Upper lobe of left lung (tissue), 4 donors: ENCODE data around the gene SMIM44.
A peak's percentile ranks its signal among the peaks of the same experiment; 100 is the strongest.

Experiments used
- CTCF ChIP-seq, 6 experiments: fragments of 450-650 bp in 4 of 6; fragments of 200-600 bp in 2 of 6; sonication (generic) in 2 of 6; IDR thresholded peaks; one replicate each; pipeline ENCODE4 v1.5.1; 2016 to 2019; ENCODE audit warnings: antibody characterized with exemption in 6 of 6
- EP300 ChIP-seq, 4 donors: sonication (generic); formaldehyde crosslinking; IDR thresholded peaks; one replicate each; pipeline ENCODE4 v1.5.1; 2017; ENCODE audit warnings: antibody characterized with exemption in 4 of 4, control low read depth in 2 of 4
- POLR2A ChIP-seq, 4 donors: fragments of 450-650 bp; IDR thresholded peaks; one replicate each; pipeline ENCODE4 v1.5.1; 2016 to 2017; ENCODE audit warnings: antibody characterized with exemption in 4 of 4, mild to moderate bottlenecking in 2 of 4
- POLR2AphosphoS5 ChIP-seq, 2 donors: sonication (generic); formaldehyde crosslinking; IDR thresholded peaks; one replicate each; pipeline ENCODE4 v1.5.1; 2017; ENCODE audit warnings: antibody characterized with exemption in 2 of 2

GRCh38 chr19:3500429-3501101 lies 17.3 kb upstream of the SMIM44 start, which contains the start of gene DOHH:
- TF ChIP-seq EP300 (IDR thresholded peaks at IDR 0.05) (no peak), POLR2A (IDR thresholded peaks at IDR 0.05) (peak in 3 of 4 donors; percentile 37 to 64 (median 45)), CTCF (IDR thresholded peaks at IDR 0.05) (peak in 1 of 6 experiments; percentile 45), POLR2AphosphoS5 (IDR thresholded peaks at IDR 0.05) (peak; percentile 83 to 88)
